HG02973 (cell line): ENCODE results near the gene KRTAP10-2.
"Not testable (repeated sequence)": the region's sequence is repeated elsewhere in the genome, so short reads cannot be mapped to it uniquely, and the experiment has no call there.

ENCODE experiments used
- ATAC-seq: cut with Tn5 transposase; IDR thresholded peaks from one replicate; pipeline ENCODE4 v1.9.1; 2021; ENCODE audit warnings: moderate library complexity; ENCODE audit not compliant: unreplicated experiment

KRTAP10-2 gene, protein sequence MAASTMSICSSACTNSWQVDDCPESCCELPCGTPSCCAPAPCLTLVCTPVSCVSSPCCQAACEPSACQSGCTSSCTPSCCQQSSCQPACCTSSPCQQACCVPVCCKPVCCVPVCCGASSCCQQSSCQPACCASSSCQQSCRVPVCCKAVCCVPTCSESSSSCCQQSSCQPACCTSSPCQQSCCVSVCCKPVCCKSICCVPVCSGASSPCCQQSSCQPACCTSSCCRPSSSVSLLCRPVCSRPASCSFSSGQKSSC

DNA sequence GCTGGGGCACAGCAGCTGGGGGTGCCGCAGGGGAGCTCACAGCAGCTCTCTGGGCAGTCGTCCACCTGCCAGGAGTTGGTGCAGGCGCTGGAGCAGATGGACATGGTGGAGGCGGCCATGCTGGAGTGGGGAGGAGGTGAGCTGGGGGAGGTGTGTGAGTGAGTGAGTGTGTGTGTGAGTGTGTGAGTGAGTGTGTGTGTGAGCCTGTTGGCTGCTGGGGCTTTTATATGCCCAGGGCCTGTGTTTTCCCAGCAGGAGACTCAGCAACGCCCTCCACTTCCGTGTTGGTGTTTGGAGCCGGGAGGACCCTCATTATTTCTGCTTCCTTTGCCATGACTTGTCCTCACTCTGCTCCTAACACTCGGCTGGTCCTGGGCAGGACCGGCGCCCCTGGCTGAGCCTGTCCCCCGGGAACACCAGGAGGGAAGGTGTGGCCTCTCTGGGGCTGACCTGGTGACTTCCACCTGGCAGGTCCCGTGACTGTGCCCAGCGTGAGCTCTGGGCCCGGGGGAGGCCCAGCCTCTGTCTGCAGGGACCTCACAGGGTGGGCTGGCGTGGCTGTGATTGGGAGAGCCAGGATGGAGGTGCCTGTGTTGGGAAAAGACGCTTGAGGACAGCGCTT lies at the start of gene KRTAP10-2:
Gene KRTAP10-2 (minus strand): TSS at position 166 of the 622 bp plus-strand sequence. CDS start 47 bp downstream, at position 119.
- no peak for ATAC-seq

DNA sequence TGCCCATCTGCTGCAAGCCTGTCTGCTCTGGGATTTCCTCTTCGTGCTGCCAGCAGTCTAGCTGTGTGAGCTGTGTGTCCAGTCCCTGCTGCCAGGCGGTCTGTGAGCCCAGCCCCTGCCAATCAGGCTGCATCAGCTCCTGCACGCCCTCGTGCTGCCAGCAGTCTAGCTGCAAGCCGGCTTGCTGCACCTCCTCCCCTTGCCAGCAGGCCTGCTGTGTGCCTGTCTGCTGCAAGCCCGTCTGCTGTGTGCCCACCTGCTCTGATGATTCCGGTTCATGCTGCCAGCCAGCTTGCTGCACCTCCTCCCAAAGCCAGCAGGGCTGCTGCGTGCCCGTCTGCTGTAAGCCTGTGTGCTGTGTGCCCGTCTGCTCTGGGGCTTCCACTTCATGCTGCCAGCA lies 49.8 kb upstream of the KRTAP10-2 start:
- ATAC-seq, result not testable (repeated sequence)

DNA sequence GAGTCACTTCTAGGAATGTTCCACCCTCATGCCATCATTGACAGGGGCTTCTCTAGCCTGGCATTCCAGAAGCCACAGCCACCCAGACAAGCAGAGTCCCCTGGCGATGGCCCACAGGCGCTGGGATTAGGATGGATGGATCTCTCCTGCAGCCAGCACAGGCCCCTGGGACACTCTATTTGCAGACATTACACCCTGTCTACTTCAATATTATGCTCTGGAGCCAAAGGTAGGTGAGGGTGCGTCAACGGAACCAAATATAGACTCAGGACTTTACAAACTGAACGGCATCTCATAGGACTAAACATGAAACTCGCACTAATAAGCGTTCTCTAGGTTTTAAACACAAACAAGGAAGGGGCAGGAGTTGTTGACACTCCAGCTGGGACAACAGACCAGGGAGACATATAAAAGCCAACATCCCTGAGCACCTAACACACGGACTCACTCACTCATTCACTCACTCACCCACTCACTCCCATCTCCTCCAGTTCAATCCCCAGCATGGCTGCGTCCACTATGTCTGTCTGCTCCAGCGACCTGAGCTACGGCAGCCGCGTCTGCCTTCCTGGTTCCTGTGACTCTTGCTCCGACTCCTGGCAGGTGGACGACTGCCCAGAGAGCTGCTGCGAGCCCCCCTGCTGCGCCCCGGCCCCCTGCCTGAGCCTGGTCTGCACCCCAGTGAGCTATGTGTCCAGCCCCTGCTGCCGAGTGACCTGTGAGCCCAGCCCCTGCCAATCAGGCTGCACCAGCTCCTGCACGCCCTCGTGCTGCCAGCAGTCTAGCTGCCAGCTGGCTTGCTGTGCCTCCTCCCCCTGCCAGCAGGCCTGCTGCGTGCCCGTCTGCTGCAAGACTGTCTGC lies 49.0 kb upstream of the KRTAP10-2 start, which contains the start of gene KRTAP10-7:
Gene KRTAP10-7 (plus strand): TSS at position 480 of the 861 bp plus-strand sequence. CDS start 25 bp downstream, at position 505.
- ATAC-seq, result not testable (repeated sequence)

DNA sequence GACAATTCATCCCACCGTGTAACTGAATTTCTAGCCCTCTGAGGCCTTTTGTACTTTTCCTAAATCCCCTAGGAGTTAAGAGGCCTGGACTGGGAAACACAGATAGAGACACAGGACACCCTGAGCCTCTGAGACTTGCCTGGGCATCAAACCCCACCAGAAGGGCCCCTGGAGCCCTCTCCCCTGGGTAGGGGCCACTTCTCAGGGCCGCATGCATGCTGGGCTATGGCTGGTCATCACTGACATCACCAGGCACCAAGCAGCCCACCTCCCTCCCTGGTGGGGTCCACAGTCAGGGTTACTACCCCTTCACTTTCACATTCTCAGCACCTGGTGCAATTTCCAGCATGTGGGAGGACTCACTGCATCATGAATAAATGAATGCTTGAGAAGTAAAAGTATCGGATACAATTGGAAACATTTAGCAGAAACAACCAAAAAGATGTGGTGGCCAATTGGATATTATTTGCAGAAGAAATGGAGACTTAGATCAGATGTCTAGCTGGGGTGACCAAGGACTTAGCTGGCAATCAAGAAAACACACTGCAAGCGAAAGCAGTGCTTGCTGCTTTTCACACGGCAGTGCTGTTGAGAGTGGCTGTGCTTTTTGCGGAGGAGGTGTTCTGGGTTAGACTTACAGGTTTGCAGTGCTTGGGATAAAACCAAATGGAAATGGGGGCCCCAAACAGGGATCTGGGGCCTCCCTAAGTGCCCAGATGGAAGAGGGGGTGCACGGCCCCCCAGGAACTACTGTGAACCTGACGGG lies 48.1 kb upstream of the KRTAP10-2 start:
- ATAC-seq, result no peak

DNA sequence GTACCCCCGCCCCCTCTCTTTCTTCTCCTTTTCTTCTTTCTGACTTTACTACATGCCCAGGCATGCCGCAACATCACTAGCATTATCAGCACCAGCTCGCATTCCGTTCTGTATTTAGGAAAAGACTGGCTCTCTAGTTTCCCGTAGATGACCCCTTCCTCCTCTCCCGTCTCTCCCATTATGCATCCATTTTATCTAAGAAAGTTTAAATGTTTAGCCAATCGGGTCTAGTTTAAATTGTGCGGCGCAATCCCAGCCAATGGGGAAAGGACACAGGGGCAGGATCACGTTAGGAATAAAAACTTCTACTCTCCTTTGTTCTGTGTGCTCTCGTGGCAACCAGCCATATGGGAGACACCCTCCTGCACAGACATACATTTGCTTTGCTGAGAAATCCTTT lies 46.8 kb upstream of the KRTAP10-2 start:
- ATAC-seq, result no peak

DNA sequence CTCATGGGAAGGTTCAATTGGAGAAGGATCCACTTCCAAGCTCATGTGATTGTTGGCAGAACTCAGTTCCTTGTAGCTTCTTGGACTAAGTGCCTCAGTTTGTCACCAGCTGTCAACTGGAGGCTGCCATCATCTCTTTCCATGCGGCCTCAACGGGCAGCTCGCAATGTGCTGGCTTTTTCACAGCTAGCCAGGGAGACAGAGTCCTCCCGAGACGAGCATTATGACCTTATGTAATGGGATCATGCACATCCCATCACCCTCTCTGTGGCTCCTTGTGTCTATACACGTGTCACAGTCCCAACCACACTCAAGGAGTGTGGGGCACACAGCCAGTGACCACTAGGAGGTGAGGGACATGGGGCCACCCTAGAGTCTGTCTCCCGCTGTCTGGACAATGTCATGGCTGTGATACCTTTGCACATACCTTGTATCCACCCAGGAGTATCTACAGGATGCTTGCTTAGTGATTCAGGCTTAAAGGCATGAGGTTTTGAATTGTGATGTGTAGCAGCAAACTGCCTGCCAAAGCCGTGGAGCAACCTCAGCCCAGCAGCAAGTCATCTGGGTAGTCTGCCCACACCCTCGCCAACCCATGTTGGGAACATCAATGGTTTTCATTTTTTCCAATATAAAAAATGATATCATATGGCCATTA lies 44.9 kb upstream of the KRTAP10-2 start:
- no peak for ATAC-seq

DNA sequence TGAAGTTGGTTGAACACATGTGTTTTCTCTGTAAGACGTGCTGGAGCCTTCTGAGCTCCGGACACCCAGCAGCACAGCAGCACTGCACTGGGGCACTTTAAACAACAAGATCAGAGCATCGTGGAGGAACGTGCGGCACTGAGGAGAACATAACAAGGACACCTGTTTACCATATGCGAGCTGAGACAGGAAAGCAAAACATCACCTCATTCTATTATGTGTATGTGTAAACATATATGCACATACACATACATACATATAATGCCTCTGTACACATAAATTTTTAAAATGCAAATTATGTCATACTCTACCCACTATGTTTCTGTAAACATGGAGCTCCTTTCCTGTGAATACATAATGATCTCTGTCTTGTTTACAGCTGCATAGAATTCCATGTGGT lies 44.2 kb upstream of the KRTAP10-2 start:
- ATAC-seq, result no peak

DNA sequence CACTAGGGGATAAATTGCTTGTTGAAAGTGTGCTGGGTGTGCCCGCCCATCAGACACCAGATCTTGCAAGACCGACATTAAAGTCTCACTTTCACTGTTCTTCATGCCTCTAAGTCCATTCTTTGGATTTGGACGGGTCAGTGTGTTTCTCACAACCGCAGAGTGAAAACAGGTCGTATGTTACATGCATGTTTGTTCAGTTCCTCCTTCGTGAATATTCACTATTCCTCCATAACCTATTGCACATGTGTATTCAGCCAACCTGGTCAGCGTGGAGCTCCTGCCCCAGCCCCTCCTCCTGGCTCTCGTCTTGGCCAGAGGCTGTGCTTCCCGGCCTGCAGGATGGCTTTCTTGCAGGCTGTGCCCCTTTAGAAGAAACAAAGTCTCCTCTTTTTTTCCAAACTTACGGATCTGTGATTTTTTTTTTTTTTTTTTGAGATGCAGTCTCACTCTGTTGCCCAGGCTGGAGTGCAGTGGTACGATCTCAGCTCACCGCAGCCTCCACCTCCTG lies 43.2 kb upstream of the KRTAP10-2 start:
- ATAC-seq, result no peak

DNA sequence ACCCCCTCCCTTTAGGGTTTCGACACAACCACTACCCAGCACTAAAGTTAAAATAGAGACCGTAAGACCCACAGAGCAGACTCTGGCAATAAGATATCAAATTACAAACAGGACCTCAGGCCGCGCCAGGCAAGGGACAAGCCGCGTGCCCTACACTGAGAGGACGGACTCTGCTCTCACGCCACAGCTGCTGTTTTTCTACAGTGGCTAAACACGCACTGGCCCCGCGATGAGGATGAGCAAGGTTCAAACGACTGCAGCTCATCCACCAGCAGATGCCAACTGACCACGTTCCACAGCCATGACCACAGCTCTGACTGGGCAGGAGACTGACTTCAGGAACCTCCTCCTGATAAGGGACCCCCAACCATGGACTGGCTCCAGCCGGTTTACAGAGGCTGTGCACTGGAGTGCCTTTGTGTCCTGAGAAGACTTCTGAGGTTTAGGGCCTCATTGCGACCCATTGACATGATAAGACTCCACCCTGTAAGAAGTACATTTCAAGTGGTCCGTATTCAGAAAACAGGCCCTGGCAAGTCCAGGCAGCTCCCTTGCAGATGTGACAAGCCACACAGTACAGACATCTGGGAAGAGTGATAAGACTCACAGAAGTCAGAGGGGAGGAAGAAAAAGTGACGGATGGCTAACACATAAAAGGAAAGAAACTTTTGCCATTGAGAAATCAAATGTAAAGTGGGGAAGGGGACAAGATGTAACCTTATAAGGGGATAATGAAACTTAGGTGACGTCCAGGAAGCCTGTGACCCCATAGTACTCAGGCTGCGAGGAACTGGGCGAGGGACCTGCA lies 42.5 kb upstream of the KRTAP10-2 start:
- no peak for ATAC-seq

DNA sequence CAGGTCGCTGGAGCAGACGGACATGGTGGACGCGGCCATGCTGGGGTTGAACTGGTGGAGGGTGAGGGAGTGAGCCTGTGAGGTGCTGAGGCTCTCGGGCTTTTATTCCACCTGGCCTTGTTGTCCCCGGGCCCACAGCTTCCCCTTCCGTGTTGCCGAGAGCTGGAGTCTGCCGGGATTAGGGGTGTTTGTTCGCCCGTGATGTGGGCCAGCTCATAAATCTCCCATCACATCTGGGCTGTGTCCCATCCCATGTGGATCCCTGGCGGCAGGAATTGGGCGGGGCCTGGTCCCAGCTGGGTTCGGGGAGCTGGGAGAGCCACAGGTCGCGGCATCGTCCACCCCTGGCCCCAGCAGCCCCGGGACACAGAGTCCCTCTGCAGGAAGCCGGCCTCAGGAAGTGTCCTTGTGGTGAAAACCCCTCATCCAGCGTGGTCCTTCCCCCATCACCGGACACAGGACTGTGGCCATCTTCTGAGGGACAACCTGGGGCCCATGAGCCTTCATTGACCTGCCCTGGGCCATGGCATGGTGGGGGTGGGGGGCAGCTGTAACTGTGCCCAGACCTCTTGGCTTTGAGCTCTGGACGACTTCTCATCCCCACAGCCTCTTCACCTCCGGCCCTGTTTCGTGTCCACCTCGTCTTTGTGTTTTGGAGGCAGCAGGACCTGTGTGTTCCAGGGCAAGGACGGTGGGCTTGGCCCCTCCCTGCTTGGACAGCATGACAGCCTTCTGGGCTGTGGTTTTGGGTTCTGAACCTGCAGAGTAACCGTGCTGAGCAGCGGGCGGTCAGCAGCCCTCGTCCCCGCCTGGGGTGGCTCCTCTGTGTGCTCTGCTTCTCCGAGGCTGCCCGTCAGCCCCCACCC lies 41.4 kb upstream of the KRTAP10-2 start, which contains the start of gene KRTAP10-6:
Gene KRTAP10-6 (minus strand): TSS at position 60 of the 866 bp plus-strand sequence. CDS start 21 bp downstream, at position 39.
- ATAC-seq, result no peak

DNA sequence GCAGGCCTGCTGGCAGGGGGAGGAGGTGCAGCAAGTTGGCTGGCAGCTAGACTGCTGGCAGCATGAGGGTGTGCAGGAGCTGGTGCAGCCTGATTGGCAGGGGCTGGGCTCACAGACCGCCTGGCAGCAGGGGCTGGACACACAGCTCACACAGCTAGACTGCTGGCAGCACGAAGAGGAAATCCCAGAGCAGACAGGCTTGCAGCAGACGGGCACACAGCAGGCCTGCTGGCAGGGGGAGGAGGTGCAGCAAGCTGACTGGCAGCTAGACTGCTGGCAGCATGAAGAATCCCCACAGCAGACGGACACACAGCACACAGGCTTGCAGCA lies 40.5 kb upstream of the KRTAP10-2 start:
- ATAC-seq, result not testable (repeated sequence)

DNA sequence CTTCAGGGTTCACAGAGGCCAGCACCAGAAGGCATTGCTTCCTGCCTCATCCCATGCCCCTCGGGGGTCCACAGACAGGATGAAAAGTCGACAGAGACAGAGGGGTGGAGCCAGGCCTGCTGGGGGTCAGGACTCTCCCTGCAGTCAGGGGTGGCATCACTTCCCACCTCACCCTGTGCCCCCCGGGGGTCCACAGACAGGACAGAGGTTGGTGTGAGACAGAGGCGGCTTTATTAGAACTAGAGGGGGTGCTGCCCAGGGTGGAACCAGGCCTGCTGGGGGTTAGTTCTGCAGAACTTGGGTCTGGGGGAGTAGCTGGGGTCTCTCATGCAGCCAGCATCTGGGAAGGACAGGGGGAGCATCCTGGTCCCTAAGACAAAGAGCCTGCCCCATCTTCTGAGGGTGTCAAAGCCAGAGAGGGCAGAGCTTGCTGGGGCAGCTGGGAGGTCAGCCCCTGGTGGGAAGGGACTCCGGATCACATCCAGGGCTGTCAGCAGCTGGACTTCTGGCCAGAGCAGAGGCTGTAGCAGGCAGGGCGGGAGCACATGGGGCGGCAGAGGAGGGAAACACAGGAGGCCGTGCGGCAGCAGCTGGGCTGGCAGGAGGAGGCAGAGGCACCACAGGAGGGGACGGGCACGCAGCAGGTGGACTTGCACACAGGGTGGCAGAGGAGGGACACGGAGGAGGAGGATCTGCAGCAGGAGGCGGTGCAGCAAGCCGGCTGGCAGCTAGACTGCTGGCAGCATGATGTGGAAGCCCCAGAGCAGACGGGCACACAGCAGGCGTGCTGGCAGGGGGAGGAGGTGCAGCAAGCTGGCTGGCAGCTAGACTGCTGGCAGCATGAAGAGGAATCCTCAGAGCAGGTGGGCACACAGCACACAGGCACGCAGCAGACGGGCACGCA lies 39.8 kb upstream of the KRTAP10-2 start:
- ATAC-seq, result not testable (repeated sequence)

DNA sequence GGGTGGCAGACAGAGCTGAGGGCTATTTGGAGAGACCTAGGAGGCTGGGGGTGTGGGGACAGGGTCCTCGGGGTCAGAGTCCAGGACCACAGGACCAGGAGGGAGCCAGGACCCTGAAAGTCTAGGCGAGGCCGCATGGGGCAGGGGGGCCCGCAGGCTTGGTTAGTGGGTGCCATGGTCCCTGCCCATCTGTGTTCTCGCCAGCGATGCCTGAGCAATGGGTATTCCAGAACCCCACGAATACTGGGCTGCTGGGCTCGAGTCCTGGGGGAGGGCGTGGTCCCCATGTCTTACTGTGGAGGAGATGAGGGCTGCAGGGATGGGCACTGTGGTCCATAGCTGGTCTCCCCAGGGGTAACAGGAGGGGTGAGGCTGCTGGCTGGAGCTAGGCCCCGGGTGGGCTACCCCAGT lies 39.0 kb upstream of the KRTAP10-2 start:
- no peak for ATAC-seq

DNA sequence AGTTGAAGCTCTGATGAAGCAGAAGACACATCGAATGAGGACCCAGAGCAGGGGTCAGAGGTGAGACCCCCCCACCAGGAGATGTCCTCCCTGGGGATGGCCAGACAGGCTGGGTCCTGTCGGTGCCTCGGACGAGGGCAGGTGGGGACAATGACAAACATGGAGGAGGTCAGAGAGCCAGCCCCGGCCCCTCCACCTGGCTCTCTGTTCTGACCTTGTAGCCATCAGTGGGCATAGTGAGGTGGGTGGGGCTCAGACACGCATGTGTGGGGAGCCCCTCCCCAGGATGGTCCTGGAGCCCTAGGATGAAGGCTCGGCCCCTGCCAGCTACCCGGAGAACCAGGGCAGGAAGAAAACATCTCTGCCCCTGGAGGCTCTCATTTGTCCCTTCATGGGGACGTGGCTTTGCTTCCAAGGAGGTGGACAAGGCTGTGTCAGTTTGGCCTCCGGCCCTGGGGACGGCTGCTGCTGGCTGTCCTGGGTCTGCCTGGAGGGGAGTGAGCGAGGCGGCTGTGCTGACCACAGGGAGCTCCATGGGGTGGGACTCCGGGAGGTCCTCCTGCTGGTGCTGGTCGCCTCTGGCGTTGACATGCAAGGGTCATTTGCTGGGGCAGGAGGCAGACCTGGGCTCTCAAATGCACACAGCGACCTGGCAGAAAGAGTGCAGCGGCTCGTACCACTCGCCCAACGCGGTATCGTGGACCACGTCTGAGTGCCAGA lies 38.4 kb upstream of the KRTAP10-2 start:
- ATAC-seq, result no peak

DNA sequence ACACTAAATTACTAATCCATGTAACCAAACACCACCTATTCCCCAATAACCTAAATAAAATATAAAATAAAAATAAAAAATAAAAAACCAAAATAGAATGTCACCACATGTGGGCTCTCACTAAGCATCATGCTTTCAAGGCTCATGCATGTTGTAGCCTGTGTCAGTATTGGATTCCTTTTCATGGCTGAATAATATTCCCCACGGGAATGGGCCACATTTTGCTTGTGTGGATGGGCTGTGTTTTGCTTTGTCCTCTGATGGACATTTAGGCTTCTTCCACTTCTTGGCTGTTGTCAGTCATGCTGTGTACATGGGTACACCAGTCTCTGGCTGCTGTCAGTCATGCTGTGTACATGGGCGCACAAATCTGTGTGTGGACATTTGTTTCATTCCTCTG lies 37.8 kb upstream of the KRTAP10-2 start:
- ATAC-seq, result no peak

DNA sequence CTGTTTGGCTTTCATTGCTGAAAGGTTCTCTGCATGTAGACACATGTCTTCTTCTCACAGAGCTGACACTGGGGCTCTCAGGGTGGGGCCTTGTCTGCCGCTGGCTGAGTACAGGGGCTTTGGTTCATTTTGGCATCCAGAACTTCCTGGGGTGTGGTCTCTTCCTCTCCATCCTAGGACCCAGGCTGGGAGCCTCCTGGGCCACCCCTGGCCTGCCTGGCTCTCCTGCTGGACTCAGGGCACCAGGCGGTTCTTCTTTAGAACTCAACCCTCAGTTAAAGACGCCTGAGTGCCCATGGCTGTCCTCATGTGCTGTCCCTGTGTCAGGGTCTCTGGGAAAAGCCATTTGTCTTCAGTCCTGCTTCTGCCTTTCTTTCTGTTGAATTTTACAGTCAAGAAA lies 34.6 kb upstream of the KRTAP10-2 start:
- ATAC-seq, result no peak

DNA sequence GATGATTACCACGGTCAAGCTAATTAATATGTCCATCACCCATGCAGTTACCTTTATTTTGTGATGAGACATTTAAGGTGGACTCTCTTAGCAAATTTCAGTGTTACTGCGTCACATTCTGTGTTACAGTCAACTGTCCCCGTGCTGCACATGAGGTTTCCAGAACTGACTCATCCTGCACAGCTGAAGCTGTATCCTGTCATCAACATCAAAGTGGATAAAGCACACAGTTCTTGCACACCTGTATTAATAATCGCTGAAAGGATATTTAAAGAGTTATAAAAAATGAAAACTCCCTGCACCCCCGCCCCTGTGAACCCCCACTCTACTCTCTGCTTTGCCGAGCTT lies 32.5 kb upstream of the KRTAP10-2 start:
- ATAC-seq, result no peak
